GM12878 (cell line): ENCODE results near the gene SP2. TPM values are rescaled to one million over a fixed set of nuclear protein-coding genes. Genes with fewer than 3 reads are reported as not detected.

ENCODE experiments used
- BMI1 ChIP-seq: fragments of 450-650 bp; IDR thresholded peaks from 2 replicates; pipeline ENCODE4 v1.6.1; 2016; ENCODE audit warnings: mild to moderate bottlenecking, moderate library complexity, borderline replicate concordance
- KAT2A ChIP-seq: conservative IDR thresholded peaks from 2 replicates; pipeline ENCODE4 v1.6.1; 2011; ENCODE audit warnings: low read depth, low read length; ENCODE audit not compliant: control insufficient read depth
- STAT3 ChIP-seq: IDR thresholded peaks from 2 replicates; pipeline ENCODE4 v1.6.1; 2011; ENCODE audit warnings: low read depth, low read length, improper control_type of control experiment
- ZSCAN29 ChIP-seq: fragments of 450-650 bp; IDR thresholded peaks from 2 replicates; pipeline ENCODE4 v1.6.1; 2017; ENCODE audit warnings: mild to moderate bottlenecking, moderate library complexity
- polyA plus RNA-seq, 11 experiments: library from polyadenylated mRNA; depleted of rRNA in 4 of 11; unstranded in 6 of 11; stranded (reverse) in 5 of 11; fragments of >200 nt; fragmentation: Nextera tagmentation in 4 of 11; fragmentation: Illumina TruSeq in 1 of 11; extraction: Ambion mirVana in 4 of 11; extraction: Trizol in 1 of 11; gene quantifications; 1 replicate in 1 of 11; 2 replicates in 10 of 11; pipeline versions ENCODE4 v1.2.1 to v1.2.3, GENCODE V29; 2011 to 2016; ENCODE audit warnings: inconsistent platforms in 2 of 11, missing spikeins in 2 of 11, low read depth in 1 of 11
- total RNA-seq, 4 experiments: library from RNA; depleted of rRNA in 3 of 4; stranded (reverse); fragments of >200 nt in 3 of 4; fragmentation: Illumina TruSeq in 1 of 4; extraction: Trizol in 1 of 4; gene quantifications; 2 replicates each; pipeline versions ENCODE4 v1.2.1 to v1.2.3, GENCODE V29; 2013 to 2021
- TF ChIP-seq, protein P1 (sequence below): fragments of 450-650 bp; IDR thresholded peaks from 2 replicates; pipeline ENCODE4 v1.6.1; 2017; ENCODE audit warnings: mild to moderate bottlenecking, low read depth, inconsistent platforms; ENCODE audit not compliant: poor library complexity, severe bottlenecking
- TF ChIP-seq, protein P2 (sequence below): fragments of 150-350 bp; IDR thresholded peaks from 2 replicates; pipeline ENCODE4 v1.6.1; 2014; ENCODE audit warnings: mild to moderate bottlenecking, low read depth, low read length

SP2 gene
- total and polyA plus RNA-seq, 10 of the 15 experiments (the other 5 are each of a cell fraction or from before 2014, with no cell fraction given) = 1.2 to 19.1 (median 4.8) TPM

DNA sequence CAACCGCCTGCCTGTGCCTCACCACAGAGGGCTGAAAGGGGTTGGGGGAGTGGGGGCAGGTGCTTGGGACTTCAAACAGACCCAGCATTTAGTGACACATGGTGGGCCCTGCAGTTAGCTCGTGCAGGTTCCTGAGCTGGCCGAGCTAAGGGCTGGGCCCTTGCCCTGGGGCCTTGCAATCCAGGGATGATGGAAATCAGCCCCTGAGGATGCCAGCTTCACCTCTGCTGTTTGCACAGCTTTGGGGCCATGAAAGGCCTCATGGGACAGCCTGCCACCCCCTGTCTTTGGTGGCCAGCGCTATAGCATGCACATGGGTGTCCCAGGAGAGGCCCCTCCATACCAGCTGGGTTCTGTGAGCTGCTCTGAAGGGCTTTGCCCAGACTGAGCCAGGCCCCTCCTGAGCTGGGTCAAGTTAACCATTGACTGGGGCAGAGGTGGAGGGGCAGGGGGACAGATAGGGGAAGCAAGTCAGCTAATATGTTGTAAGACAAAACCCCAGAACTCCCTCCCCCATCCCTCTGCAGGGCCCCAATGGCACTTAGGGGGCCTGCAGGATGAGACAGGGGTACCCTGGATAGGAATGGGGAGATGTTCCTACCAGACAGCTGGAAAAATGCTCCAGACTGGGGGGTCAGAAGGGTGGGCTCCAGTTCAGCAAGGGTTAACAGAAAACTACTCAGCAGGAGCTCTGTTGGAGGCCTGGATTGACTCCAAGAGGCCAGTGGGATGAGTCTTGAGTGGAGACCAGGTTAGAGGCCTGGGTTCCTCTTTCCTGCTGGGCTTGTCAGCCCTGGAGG lies 61.0 kb downstream of the SP2 start (continued):
- TF ChIP-seq ZSCAN29 = no peak
- TF ChIP-seq, protein P1, sequence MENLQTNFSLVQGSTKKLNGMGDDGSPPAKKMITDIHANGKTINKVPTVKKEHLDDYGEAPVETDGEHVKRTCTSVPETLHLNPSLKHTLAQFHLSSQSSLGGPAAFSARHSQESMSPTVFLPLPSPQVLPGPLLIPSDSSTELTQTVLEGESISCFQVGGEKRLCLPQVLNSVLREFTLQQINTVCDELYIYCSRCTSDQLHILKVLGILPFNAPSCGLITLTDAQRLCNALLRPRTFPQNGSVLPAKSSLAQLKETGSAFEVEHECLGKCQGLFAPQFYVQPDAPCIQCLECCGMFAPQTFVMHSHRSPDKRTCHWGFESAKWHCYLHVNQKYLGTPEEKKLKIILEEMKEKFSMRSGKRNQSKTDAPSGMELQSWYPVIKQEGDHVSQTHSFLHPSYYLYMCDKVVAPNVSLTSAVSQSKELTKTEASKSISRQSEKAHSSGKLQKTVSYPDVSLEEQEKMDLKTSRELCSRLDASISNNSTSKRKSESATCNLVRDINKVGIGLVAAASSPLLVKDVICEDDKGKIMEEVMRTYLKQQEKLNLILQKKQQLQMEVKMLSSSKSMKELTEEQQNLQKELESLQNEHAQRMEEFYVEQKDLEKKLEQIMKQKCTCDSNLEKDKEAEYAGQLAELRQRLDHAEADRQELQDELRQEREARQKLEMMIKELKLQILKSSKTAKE = no peak
- TF ChIP-seq, protein P2, sequence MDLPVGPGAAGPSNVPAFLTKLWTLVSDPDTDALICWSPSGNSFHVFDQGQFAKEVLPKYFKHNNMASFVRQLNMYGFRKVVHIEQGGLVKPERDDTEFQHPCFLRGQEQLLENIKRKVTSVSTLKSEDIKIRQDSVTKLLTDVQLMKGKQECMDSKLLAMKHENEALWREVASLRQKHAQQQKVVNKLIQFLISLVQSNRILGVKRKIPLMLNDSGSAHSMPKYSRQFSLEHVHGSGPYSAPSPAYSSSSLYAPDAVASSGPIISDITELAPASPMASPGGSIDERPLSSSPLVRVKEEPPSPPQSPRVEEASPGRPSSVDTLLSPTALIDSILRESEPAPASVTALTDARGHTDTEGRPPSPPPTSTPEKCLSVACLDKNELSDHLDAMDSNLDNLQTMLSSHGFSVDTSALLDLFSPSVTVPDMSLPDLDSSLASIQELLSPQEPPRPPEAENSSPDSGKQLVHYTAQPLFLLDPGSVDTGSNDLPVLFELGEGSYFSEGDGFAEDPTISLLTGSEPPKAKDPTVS = no peak
- TF ChIP-seq BMI1 = no peak
- TF ChIP-seq KAT2A = no peak
- TF ChIP-seq STAT3 = no peak
